Astrocyte of the spinal cord (primary cell): ENCODE data around the gene WNK4.

ENCODE experiments used
- DNase-seq: peaks from one replicate; pipeline ENCODE4 v3.0.0; 2011; ENCODE audit warnings: low read depth, low spot score
- H3K4me3 ChIP-seq: 2 replicates; pipeline ENCODE4 v1.5.1; 2011; ENCODE audit warnings: low read depth, mild to moderate bottlenecking, low read length, moderate library complexity
- CTCF ChIP-seq: IDR thresholded peaks from 2 replicates; pipeline ENCODE4 v1.5.1; 2012; ENCODE audit warnings: low read depth, mild to moderate bottlenecking, low read length, inconsistent platforms
- in situ Hi-C: cut with HindIII; loops from 2 replicates; pipeline ENCODE4 v1.10.0; 2017; ENCODE audit warnings: low sequenced_read_pairs

Gene WNK4

GRCh38 chr17:42845556-42845917 is 65.1 kb downstream of the WNK4 start:
- H3K4me3 ChIP-seq = no peak overlapping the region
- TF ChIP-seq CTCF = no peak
- no peak for DNase-seq
- in situ Hi-C loops = no loop called here

- DNase-seq = no peak
- TF ChIP-seq CTCF = no peak
- in situ Hi-C loops = no loop called here
- H3K4me3 ChIP-seq = no peak overlapping the region
Measured at GRCh38 chr17:42845918-42846593, 65.6 kb downstream of the WNK4 start.
